ENCODE results near the gene TFCP2.
"Not testable (repeated sequence)": the region's sequence is repeated elsewhere in the genome, so short reads cannot be mapped to it uniquely, and the experiment has no call there.

TFCP2 gene

GRCh38 chr12:51172515-51173431 is at the start of gene TFCP2:
TSS of gene TFCP2 (minus strand) at chr12:51173135. CDS start at chr12:51172422, 713 bp downstream.
- DNase-seq (ENCODE audit: low read depth in 2 of 2) = peak; percentile 90 to 91

GRCh38 chr12:51222461-51222860 is 49.5 kb upstream of the TFCP2 start:
- DNase-seq (ENCODE audit: low read depth in 2 of 2) = no peak

GRCh38 chr12:51219857-51220256 is 46.9 kb upstream of the TFCP2 start:
- not testable (repeated sequence) for DNase-seq (ENCODE audit: low read depth in 2 of 2)

- no peak for DNase-seq (ENCODE audit: low read depth in 2 of 2)
These were observed 46.4 kb upstream of the TFCP2 start for GRCh38 chr12:51219322-51219721.

GRCh38 chr12:51218607-51219161 is 45.7 kb upstream of the TFCP2 start:
- DNase-seq (ENCODE audit: low read depth in 2 of 2) = no peak

GRCh38 chr12:51217968-51218606 is 45.2 kb upstream of the TFCP2 start, which contains the start of gene POU6F1:
TSS of gene POU6F1 (minus strand) at chr12:51218062. CDS start at chr12:51206836, 11,226 bp downstream.
- DNase-seq (ENCODE audit: low read depth in 2 of 2) = peak; percentile 61 to 69

- DNase-seq (ENCODE audit: low read depth in 2 of 2) = no peak
These were observed 44.4 kb upstream of the TFCP2 start for GRCh38 chr12:51217133-51217967.

- no peak for DNase-seq (ENCODE audit: low read depth in 2 of 2)
These were observed 43.7 kb upstream of the TFCP2 start for GRCh38 chr12:51216642-51217041.

- no peak for DNase-seq (ENCODE audit: low read depth in 2 of 2)
These were observed 42.0 kb upstream of the TFCP2 start for GRCh38 chr12:51214895-51215294.

- no peak for DNase-seq (ENCODE audit: low read depth in 2 of 2)
These were observed 37.9 kb upstream of the TFCP2 start for GRCh38 chr12:51210690-51211395.

GRCh38 chr12:51209259-51209658 is 36.3 kb upstream of the TFCP2 start:
- no peak for DNase-seq (ENCODE audit: low read depth in 2 of 2)

- no peak for DNase-seq (ENCODE audit: low read depth in 2 of 2)
These were observed 35.2 kb upstream of the TFCP2 start for GRCh38 chr12:51208016-51208660.

- no peak for DNase-seq (ENCODE audit: low read depth in 2 of 2)
These were observed 32.4 kb upstream of the TFCP2 start for GRCh38 chr12:51205350-51205749.

GRCh38 chr12:51202718-51203117 is 29.8 kb upstream of the TFCP2 start:
- no peak for DNase-seq (ENCODE audit: low read depth in 2 of 2)

GRCh38 chr12:51200806-51201205 is 27.9 kb upstream of the TFCP2 start:
- DNase-seq (ENCODE audit: low read depth in 2 of 2) = no peak

- no peak for DNase-seq (ENCODE audit: low read depth in 2 of 2)
These were observed 27.2 kb upstream of the TFCP2 start for GRCh38 chr12:51200156-51200555.

GRCh38 chr12:51199366-51199945 is 26.5 kb upstream of the TFCP2 start:
- DNase-seq (ENCODE audit: low read depth in 2 of 2) = no peak

GRCh38 chr12:51198568-51199365 is 25.8 kb upstream of the TFCP2 start:
- no peak for DNase-seq (ENCODE audit: low read depth in 2 of 2)

All from fibroblast of skin of left quadriceps (primary cell).